GM21723 (cell line): ENCODE measurements around the gene DRP2.
"Not testable (repeated sequence)": the region's sequence is repeated elsewhere in the genome, so short reads cannot be mapped to it uniquely, and the experiment has no call there.

Source experiments
- ATAC-seq: cut with Tn5 transposase; IDR thresholded peaks from one replicate; pipeline ENCODE4 v1.9.1; 2021; ENCODE audit warnings: mild to moderate bottlenecking, moderate library complexity; ENCODE audit not compliant: unreplicated experiment

The DRP2 gene

DNA sequence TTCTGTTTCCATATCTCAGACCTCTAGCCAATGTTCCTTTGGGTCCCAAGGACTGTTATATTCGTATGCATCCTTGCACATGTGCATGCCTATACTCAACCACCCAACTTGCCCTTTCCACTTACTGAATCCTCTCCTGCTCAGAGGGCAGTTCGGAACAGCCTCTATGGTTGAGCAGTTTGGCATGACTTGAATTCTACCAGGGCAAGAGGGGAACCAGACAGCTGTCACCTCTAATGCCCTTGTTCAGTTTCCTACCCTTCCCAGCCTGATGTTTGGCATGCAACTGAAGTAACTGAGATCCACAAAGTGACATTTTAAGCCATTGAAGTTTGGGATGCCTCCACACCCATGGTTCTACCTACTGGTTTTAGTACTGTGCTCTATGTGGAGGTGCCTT lies 17.5 kb downstream of the DRP2 start:
- ATAC-seq = no peak

DNA sequence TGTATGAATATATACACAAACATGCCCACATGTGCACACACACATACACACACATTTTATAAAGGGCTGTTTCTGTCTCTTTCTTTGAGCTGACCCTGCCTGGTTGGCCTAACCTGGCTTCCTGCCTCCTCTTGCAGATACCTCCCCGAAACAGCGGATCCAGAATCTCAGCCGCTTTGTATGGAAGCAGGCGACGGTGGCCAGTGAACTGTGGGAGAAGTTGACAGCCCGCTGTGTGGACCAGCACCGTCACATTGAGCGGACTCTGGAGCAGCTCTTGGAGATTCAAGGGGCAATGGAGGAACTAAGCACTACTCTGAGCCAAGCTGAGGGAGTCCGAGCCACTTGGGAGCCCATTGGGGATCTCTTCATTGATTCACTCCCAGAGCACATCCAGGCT lies 21.9 kb downstream of the DRP2 start:
- no peak for ATAC-seq

DNA sequence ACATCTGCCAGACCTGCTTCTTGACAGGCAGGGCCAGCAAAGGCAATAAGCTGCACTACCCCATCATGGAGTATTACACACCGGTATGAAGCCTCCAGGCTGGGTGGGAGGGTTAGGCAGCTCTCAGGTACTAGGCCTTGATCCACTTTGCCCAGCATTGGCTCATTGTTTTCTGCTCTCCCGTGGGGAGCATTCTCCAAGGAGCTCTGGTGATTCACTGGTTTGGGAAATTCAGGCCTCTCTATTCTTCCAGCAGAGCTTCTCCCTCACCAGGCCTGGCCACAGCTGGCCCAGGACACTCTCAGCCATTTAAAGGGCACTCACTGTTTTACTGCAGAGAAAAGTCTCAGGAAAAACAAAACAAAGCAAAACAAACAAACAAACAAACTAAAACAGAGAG lies 33.0 kb downstream of the DRP2 start:
- no peak for ATAC-seq

DNA sequence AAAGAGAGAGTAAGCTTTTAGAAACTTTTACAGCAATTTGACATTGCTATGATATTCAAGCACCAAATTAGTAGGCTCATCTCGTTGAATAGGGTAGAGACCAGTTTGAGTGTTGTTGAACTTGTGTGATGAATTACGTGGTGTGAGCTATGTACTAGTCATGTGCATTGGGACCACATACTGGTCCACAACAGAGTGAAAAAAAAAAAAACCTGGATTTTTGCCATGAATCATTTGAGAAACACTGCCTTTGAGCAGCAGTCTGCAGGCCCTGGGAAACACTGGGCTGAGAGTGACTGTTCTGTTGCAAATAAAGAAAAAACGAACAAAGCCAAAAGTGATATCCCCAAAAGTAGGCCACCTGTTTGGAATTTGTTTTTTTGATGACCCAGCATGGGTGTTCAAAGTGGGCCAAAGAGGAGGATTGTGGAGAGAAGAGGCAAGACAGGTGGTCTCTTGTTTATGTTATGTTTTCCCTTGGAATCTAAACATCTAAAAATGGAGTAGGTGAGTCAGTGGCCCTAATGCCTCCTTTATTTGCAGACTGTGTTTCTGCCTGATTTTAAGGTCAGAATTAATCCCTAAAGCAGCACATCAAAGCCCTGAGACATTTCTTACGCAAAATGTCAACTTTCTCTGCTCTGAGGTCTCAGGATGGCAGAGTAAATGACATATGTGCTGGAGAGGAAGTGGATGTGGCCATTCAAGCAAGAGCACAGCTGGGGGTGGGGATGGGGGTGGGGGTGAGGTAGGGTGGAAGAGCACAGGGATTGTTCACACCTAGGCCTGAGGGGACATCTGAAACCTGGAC lies 38.1 kb downstream of the DRP2 start:
- ATAC-seq = no peak

DNA sequence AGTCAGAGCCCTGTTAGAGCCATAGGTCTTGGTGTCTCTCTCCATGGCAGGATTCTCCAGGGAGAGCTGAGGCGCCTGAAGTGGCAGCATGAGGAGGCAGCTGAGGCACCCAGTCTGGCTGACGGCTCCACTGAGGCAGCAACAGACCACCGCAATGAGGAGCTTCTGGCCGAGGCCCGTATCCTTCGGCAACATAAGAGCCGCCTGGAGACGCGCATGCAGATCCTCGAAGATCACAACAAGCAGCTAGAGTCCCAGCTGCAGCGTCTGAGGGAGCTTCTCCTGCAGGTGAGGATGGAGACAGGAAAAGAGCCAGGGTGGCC lies 38.6 kb downstream of the DRP2 start:
- no peak for ATAC-seq

DNA sequence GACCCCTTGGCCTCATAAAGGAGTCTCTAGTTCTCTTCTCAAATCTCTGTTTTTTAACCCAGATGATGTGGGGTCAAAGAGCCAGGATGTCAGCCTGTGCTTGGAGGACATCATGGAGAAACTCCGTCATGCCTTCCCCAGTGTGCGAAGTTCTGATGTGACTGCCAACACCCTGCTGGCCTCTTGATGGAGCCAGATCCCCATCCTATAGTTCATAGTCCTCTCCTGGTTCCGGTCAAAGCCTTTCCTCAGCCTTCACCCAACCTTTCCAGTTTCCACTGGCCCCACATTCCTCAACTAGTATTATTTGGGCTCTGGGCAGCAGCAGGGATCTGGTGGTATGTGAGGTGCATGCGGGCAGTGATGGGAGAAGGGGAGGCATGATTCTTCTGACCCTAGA lies 40.8 kb downstream of the DRP2 start:
- ATAC-seq = no peak

DNA sequence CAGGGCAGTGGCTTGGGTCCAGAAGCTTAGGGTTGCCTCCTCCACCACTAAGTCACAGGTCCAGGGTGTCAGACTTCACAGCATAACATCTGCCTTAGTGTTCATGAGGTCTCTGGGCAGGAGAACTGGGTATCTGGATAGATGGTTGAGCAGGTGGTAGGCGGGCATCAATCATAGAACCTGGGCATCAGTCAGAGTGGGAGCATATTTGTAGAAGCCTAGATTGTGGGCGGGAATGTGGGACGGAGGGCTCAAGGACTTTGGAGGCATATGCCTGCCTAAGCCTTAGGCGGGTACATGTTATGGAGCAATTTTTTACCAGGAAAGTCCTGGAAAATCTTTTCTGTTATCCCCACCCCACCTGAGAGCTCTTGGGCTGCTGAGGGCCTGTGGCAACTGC lies 43.0 kb downstream of the DRP2 start:
- no peak for ATAC-seq

DNA sequence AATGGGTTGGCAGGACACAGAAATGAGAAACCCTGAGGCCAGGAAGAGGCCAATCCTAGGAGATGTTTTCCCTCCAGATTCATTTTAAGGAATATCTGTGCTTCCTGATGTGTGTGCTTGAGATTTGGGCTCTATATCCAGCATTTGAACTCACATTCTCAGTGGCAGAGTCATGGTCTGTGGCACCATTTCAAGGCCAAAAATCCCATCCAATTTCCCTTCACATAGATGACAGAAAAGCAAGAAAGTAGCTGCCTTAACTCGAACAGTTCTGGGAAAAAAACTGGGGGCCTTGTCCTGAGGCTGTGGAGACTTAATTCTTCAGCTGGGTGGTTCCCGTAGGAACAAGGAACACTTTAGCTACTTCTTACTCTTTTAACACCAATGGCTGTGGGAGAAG lies 44.2 kb downstream of the DRP2 start:
- no peak for ATAC-seq

DNA sequence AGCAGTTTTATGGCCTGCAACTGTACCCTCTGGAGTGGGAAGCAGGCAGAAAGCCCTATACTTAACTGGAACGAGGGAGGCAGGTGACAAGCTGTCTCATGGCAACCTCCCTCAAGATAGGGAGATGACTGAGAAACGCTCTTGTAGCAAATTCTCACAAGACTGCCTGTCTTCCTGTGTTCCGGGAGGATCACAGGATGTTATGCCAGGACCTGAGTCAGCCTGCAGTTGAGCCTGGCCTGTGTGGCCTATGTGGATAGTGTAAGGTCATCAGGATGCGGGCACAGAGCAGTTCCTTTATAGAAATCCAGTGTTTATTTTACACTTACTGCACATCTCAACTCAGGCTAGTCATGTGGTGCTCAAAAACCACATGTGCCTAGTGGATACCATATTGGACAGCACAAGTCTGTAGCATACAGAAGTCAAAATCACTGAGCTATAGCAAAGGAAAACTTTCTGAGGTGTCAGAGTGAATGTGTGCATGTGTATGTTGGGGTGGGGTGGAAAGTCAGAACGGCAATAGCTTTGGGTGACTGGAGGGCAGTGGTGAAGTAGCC lies 46.4 kb downstream of the DRP2 start:
- ATAC-seq = no peak

DNA sequence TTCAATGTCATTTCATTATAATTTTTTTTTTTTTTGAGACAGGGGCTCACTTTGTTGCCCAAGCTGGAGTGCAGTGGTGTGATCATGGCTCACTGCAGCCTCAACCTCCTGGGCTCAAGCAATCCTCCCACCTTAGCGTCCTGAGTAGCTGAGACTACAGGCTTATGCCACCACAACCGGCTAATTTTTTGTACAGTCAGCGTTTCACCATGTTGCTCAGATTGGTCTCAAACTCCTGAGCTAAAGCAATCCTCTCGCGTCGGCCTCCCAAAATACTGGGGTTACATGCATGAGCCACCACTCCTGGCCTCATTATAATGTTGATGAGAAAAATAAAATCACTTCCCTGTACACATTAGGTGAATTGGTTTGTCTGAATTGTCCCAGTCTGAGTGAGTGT lies 54.6 kb downstream of the DRP2 start:
- no peak for ATAC-seq

DNA sequence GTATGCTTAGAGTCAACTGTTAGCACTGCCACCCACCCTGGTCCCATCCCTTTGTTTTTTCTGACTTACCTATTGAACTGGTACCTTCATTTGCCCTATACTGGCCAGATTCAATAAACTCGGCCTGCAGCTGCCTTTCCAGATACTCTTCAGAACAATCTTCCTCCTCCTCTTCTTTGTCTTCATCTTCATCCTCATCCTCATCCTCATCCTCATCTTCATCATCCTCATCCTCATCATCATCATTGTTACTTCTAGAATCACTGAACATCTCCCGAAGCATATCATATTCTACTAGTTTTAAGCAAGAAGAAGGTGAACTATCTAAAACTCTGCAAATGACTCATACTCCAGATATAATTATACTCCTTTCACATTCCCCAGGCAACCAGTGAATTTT lies 56.7 kb downstream of the DRP2 start:
- ATAC-seq = no peak

DNA sequence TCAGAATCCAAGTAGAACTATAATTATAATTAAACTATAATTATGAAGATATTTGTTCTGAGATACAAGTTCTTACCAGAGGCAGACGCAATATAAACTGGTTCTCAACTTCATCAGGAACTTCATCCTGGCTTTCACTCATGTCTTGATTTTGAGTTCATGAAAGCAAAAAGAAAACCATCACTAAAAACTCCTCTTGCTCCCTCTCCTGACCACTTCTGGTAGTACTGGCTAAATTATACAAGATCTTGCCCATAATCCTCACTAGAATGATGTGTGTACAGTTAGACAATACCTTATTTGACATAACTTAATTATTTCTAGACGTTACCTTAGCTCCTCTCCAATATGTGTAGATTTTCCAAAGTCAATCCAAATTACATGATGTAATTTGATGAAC lies 67.8 kb downstream of the DRP2 start:
- peak; percentile 71 for ATAC-seq

DNA sequence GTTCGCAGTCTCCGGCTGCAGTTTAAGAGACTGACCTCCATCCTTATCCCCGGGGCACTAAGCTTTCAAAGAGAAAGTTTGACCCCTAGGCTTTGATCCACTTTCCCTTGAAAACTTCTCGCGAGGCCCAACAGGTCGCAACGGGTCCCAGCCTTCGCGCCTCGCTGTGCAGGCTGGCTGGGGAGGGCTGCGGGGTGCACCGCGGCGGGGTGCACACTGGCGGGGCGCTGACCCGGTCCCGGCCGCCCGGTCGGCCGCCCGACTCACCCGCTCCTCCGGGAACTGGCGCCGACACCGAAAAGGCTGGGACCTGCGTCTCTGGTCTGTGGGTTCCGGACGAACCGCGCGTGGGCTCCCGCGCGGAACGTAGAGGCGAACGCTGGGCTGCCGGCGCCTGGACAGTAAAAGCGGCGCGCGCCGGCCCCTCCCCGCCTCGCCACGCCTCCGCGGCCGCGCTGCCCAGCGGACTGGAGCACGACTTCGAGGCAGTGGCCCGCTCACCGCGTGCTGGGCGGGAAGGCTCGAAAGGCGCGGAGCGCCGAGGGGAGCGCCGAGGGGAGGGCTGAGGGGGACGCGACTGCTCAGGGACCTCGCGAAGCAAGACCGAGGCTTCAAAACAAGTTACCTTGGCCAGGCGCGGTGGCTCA lies 71.5 kb downstream of the DRP2 start, which contains the start of gene TAF7L:
TAF7L (minus strand) TSS at position 378 of the 647 bp plus-strand sequence. CDS start 3,791 bp downstream, outside the sequence.
- ATAC-seq = no peak

DNA sequence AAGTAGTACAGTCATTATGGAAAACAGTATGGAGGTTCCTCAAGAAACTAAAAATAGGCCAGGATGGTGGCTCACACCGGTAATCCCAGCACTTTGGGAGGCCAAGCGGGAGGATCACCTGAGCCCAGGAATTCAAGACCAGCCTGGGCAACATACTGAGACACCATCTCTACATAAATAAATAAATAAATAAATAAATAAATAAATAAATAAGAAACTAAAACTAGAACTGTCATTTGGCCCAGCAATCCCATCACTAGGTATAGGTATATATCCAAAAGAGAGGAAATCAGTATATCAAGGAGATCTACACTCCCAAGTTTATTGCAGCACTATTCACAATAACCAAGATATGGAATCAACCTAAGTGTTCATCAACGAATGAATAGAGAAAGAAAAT lies 76.0 kb downstream of the DRP2 start:
- ATAC-seq = not testable (repeated sequence)

DNA sequence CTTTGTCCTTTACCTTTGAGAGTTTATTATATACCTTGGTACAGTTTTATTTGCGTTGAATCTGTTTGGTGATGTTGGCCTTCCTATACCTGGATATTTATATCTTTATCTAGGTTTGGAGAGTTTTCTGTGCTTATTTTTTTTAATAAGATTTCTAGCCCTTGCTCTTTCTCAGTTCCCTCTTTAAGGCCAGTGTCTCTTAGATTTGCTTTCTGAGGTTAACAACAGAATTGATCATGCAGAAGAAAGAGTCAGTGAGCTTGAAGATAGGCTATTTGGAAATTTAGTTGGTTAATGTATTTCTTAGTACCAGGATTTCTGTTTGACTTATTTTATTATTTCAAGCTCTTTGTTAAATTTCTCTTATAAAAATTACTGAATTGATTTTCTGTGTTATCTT lies 84.2 kb downstream of the DRP2 start:
- no peak for ATAC-seq
